ENCODE results near the gene EEPD1.

Gene EEPD1

GRCh38 chr7:36190447-36191291 lies 37.6 kb downstream of the EEPD1 start:
- DNase-seq (ENCODE audit: low spot score), result no peak

GRCh38 chr7:36191292-36191920 lies 38.4 kb downstream of the EEPD1 start:
- DNase-seq (ENCODE audit: low spot score), result no peak

DNA sequence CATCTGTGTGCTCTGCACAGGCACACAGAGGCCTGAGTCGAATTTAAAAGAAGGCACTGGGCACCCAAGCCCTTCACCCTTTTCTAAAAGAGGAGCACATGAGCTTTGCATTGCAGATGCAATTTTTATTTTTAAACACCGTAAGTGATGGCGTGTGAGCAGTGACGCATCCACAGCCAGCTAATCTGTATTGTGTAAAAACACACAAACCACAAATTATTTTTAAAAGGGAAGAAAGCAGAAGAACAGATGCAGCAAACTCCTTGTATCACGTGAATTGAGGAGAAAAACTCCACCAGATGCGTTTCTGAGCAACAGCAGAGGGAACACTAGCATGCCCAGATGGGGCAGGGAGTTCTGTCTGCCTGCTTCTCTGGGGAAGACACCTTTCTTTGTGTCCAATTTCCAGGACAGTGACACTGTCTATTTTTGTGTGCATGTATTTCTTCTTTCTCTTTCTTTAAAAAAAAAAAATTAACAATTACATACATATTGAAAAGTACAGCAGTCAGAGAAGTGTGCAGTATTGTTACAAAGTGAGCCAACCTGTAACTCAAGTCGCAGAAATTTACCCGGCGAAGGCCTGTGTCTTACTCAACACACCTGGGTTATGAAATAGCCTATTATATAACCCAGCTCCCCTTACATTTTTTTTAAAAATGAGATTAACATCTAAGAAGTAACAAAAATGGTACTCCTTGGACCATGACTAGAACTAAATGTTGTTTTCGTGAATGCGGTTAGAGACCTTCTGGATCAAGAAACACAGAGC lies 39.2 kb downstream of the EEPD1 start:
- DNase-seq (ENCODE audit: low spot score), result no peak

GRCh38 chr7:36192877-36193276 lies 39.8 kb downstream of the EEPD1 start:
- DNase-seq (ENCODE audit: low spot score), result no peak

- no peak for DNase-seq (ENCODE audit: low spot score)
Observed at GRCh38 chr7:36198854-36199266, 45.8 kb downstream of the EEPD1 start.

- DNase-seq (ENCODE audit: low spot score), result no peak
Observed at GRCh38 chr7:36199329-36199728, 46.3 kb downstream of the EEPD1 start.

- no peak for DNase-seq (ENCODE audit: low spot score)
Observed at GRCh38 chr7:36201122-36201723, 48.2 kb downstream of the EEPD1 start.

DNA sequence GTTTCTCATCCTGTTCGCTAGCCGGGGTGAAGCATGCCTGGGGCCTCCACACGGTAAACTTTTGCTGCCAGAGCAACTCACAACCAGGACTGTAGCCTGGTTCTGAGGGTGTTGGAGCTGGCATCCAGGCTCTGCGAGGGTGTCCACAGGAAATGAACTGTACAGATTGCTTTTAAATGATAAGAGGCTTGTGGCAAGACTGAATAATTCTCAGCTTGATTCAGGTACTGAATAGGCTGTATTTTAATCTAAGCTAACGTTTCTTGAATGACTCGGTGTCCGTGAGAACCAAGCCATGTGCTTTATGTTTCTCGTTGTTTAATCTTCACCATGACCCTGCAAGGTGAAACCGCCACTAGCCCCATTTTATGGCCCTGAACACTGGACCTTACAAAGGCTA lies 49.3 kb downstream of the EEPD1 start:
- DNase-seq (ENCODE audit: low spot score), result no peak

GRCh38 chr7:36203071-36203790 lies 50.2 kb downstream of the EEPD1 start:
- no peak for DNase-seq (ENCODE audit: low spot score)

DNA sequence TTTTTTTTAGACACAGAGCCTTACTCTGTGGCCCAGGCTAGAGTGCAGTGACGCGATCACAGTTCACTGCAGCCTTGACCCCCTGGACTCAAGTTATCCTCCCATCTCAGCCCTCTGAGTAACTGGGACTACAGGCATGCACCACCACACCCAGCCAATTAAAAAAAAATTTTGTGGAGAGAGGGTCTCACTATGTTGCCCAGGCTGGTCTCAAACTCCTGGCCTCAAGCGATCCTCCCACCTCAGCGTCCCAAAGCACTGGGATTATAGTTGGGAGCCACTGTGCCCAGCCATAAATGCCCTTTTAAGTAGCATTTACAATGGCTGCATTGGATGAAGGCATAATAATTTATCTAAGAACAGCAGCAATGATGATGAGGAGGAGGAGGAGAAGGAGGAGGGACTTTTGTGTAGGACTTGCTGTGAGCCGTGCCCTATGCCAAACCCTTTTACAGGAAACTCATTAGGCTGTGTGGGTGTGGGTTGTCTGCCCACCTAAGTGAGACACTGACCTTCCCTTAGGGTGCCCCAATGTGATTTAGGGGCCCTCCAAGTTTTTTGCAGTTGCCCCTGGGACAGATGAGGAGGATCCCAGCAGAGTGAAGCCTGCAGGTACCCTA lies 51.1 kb downstream of the EEPD1 start:
- DNase-seq (ENCODE audit: low spot score), result no peak

GRCh38 chr7:36204929-36205635 lies 52.0 kb downstream of the EEPD1 start:
- DNase-seq (ENCODE audit: low spot score), result no peak

GRCh38 chr7:36205803-36206202 lies 52.7 kb downstream of the EEPD1 start:
- DNase-seq (ENCODE audit: low spot score), result no peak

GRCh38 chr7:36207451-36208291 lies 54.6 kb downstream of the EEPD1 start:
- DNase-seq (ENCODE audit: low spot score), result no peak

- no peak for DNase-seq (ENCODE audit: low spot score)
Observed at GRCh38 chr7:36208426-36208825, 55.4 kb downstream of the EEPD1 start.

GRCh38 chr7:36208997-36209813 lies 56.2 kb downstream of the EEPD1 start:
- no peak for DNase-seq (ENCODE audit: low spot score)

DNA sequence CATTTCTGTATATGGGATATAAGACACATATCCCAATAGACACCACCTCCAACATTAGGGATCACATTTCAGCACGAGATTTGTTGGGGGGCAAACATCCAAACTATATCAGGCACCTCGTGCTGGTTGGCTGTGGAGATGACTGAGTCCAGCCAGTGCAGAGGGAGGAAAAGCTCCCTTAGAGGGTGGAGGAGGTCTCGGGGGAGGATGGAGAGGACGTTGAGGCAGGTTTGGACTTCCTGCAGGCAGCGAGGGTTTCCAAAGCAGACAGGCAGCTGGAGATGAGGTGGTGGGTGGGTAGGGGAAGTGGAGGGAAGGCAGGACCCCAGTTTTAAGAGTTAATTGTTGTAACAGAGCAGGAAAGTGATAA lies 56.7 kb downstream of the EEPD1 start:
- DNase-seq (ENCODE audit: low spot score), result no peak

DNA sequence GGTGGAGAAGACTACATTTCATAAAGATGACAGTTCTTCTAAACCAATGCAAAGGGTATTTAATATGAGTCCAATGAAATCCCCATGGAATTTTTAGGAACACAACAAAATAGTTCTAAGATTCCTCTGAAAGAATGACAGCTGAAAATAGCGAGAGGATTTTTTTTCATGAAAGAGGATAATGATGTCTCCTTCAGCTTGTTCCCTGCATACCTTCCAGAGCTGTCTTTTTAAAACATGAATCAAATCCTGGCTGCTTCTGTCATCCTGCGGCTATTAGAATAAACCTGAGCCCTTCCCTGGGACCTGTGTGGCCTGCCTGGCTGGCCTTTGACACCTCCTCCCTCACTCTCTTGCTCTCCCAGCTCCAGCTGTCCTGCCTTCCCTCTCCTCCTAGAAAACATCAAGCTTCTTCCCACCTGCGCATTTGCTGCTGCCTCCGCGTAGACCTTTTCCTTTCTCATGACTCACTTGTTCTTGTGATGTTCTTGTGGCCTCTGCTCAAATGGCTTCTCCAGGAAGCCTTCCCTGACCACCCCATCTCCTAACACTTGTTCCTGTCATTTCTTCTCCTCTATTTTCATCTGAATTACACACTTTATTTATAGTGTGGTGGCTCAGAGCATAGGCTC lies 57.4 kb downstream of the EEPD1 start:
- DNase-seq (ENCODE audit: low spot score), result no peak

Measured in HuH-7.5 (cell line).